ENCODE data around the gene INSR. TPM values are rescaled to one million over a fixed set of nuclear protein-coding genes. Genes with fewer than 3 reads are reported as not detected.
A peak's percentile ranks its signal among the peaks of the same experiment; 100 is the strongest.
"Not testable (repeated sequence)": the region's sequence is repeated elsewhere in the genome, so short reads cannot be mapped to it uniquely, and the experiment has no call there.

Gene INSR
- total RNA-seq, 2 experiments from 2014 or later, result 3.7 to 3.9 TPM

- intact Hi-C loops (cut with micrococcal nuclease), result no loop called here
These were observed 134.9 kb downstream of the INSR start for GRCh38 chr19:7159105-7159933.

DNA sequence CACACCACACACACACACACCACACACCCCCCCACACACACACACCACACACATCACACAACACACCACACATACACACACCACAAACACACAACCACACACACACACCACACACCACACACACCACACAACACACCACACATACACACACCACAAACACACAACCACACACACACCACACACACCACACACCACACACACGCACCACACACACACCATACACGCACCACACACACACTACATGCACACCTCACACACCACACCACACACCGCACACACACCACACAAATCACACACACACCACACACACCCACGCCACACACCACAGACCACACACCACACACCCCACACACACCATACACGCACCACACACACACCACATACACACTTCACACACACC, 141.2 kb downstream of the INSR start:
- CTCF ChIA-PET, result interaction anchor here (0.7 to 1.9 kb wide), 2 partner anchors 188 to 197 kb away, joined by 5 to 6 read pairs; no protein-coding TSS in a partner anchor
- H3K9me3 Mint-ChIP-seq, result no peaks in the 10 kb centered on the region
- no peaks in the 10 kb centered on the region for H3K36me3 Mint-ChIP-seq (ENCODE audit: low read depth)
- intact Hi-C loops (cut with micrococcal nuclease), result no loop called here
- H3K27ac Mint-ChIP-seq, result no peak overlapping the region
- DNase-seq, result no peak
- H3K27me3 Mint-ChIP-seq (ENCODE audit: low read depth), result no peaks in the 10 kb centered on the region
- H3K4me3 Mint-ChIP-seq, result no peak overlapping the region
- no peaks in the 10 kb centered on the region for H3K4me1 Mint-ChIP-seq (ENCODE audit: low read depth)

More at GRCh38 chr19:7159105-7159933, 134.9 kb downstream of the INSR start:
- CTCF ChIA-PET, result interaction anchor here (0.6 to 0.9 kb wide), 2 partner anchors 10 to 38 kb away, joined by 3 to 4 read pairs; no protein-coding TSS in a partner anchor
- Mint-ChIP-seq H3K27ac (no peak overlapping the region), H3K4me3 (no peak overlapping the region), H3K9me3 (no peaks in the 10 kb centered on the region), H3K27me3 (ENCODE audit: low read depth) (no peaks in the 10 kb centered on the region), H3K36me3 (ENCODE audit: low read depth) (no peaks in the 10 kb centered on the region), H3K4me1 (ENCODE audit: low read depth) (no peaks in the 10 kb centered on the region)
- DNase-seq, result no peak

- DNase-seq, result no peak
- H3K9me3 Mint-ChIP-seq, result no peaks in the 10 kb centered on the region
- intact Hi-C loops (cut with micrococcal nuclease), result no loop called here
- CTCF ChIA-PET, result interaction anchor here (0.6 to 1.9 kb wide), 2 partner anchors 119 to 188 kb away, joined by 3 to 6 read pairs; no protein-coding TSS in a partner anchor
- no peaks in the 10 kb centered on the region for H3K27me3 Mint-ChIP-seq (ENCODE audit: low read depth)
- no peaks in the 10 kb centered on the region for H3K36me3 Mint-ChIP-seq (ENCODE audit: low read depth)
- H3K27ac Mint-ChIP-seq, result peak overlapping the region; percentile 9
- H3K4me3 Mint-ChIP-seq, result no peak overlapping the region
- H3K4me1 Mint-ChIP-seq (ENCODE audit: low read depth), result no peaks in the 10 kb centered on the region
These were observed 141.6 kb downstream of the INSR start for GRCh38 chr19:7152568-7152967.

DNA sequence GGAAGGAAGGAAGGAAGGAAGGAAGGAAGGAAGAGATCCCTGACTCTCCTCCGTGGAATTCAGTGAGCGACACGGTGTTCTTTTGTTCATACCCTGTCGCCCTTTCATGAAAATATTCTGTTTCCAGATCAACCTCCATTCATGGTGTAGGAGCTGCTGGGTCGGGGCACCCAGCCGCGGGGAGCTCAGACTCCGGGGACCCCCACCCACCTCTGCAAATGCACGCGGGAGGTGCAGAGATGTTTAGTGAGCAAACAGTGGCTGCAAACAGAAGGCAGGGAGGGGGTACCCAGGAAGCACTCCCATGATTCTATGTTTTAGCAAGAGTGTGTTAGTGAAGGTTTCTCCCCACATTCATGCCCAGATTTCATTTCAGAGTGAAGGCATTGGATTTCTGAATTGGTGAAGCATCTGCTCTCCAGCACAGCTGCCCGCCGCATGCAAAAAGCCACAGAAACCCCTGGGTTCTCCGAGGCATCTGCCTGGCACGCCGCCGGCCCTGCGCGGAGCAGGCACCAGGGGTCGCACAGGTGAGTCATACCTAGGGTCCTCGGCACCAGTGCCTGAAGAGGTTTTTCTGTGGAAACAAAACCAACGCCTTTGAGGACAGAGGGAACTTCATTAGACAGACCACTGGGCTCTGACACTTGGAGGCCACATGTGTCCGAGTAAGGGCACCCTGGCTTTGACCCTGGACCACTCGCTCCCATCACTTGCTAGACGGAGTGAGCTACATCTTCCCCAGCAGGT, 144.1 kb downstream of the INSR start:
- H3K9me3 Mint-ChIP-seq, result peaks cover 5% of the 10 kb centered on the region

DNA sequence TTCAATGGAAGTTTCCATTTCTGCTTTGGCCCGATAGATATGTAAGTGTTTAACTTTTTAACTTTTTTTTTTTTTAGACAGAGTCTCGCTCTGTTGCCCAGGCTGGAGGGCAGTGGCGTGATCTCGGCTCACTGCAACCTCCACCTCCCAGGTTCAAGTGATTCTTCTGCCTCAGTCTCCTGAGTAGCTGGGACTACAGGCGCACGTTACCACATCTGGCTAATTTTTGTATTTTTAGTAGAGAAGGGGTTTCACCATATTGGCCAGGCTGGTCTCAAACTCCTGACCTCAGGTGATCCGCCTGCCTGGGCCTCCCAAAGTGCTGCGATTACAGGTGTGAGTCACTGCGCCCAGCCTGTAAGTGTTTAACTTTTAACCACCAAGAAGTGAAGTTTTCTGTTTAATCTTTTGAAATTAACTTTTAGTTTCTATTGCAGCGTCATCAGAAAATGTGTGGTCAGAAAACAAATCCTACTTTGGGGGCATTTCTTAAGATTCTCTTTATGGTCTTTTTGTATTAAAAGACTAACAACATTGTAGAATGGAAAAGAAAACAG, 147.0 kb downstream of the INSR start:
- not testable (repeated sequence) for H3K4me1 Mint-ChIP-seq (ENCODE audit: low read depth); H3K9me3 Mint-ChIP-seq; H3K36me3 Mint-ChIP-seq (ENCODE audit: low read depth); DNase-seq; H3K27me3 Mint-ChIP-seq (ENCODE audit: low read depth); H3K27ac Mint-ChIP-seq; H3K4me3 Mint-ChIP-seq
- CTCF ChIA-PET, result interaction anchor here (0.6 to 1.7 kb wide), 3 partner anchors 7 to 452 kb away, joined by 5 to 7 read pairs (median 5); no protein-coding TSS in a partner anchor
- intact Hi-C loops (cut with micrococcal nuclease), result loop anchor here (5.0 kb wide), 1 partner anchor 45 kb away; no protein-coding TSS in a partner anchor

More for the DNA sequence above, 144.1 kb downstream of the INSR start:
- no peak overlapping the region for H3K4me3 Mint-ChIP-seq
- CTCF ChIA-PET, result interaction anchor here (1.0 to 2.2 kb wide), 5 partner anchors 9 to 195 kb away, joined by 3 to 17 read pairs (median 4); no protein-coding TSS in a partner anchor
- no peaks in the 10 kb centered on the region for H3K4me1 Mint-ChIP-seq (ENCODE audit: low read depth)
- DNase-seq, result no peak
- H3K27me3 Mint-ChIP-seq (ENCODE audit: low read depth), result no peaks in the 10 kb centered on the region
- intact Hi-C loops (cut with micrococcal nuclease), result loop anchor here (1.0 to 5.0 kb wide), 3 partner anchors 48 to 191 kb away; no protein-coding TSS in a partner anchor
- no peaks in the 10 kb centered on the region for H3K36me3 Mint-ChIP-seq (ENCODE audit: low read depth)
- no peak overlapping the region for H3K27ac Mint-ChIP-seq

GRCh38 chr19:7146086-7146485, 148.1 kb downstream of the INSR start:
- H3K27me3 Mint-ChIP-seq (ENCODE audit: low read depth); H3K4me1 Mint-ChIP-seq (ENCODE audit: low read depth); H3K9me3 Mint-ChIP-seq; DNase-seq; H3K27ac Mint-ChIP-seq; H3K36me3 Mint-ChIP-seq (ENCODE audit: low read depth); H3K4me3 Mint-ChIP-seq: not testable (repeated sequence)
- intact Hi-C loops (cut with micrococcal nuclease), result loop anchor here (5.0 kb wide), 1 partner anchor 44 kb away; no protein-coding TSS in a partner anchor
- CTCF ChIA-PET, result interaction anchor here (0.7 to 1.3 kb wide), 2 partner anchors 181 to 422 kb away, joined by 4 to 5 read pairs; no protein-coding TSS in a partner anchor

GRCh38 chr19:7145494-7145893, 148.7 kb downstream of the INSR start:
- CTCF ChIA-PET, result interaction anchor here (1.3 kb wide), 1 partner anchor 181 kb away, joined by 5 read pairs; no protein-coding TSS in a partner anchor
- Mint-ChIP-seq H3K27ac (no peak overlapping the region), H3K4me1 (ENCODE audit: low read depth) (no peaks in the 10 kb centered on the region), H3K27me3 (ENCODE audit: low read depth) (no peaks in the 10 kb centered on the region), H3K4me3 (no peak overlapping the region), H3K9me3 (peaks cover 5% of the 10 kb centered on the region), H3K36me3 (ENCODE audit: low read depth) (no peaks in the 10 kb centered on the region)
- DNase-seq, result no peak
- intact Hi-C loops (cut with micrococcal nuclease), result loop anchor here (5.0 kb wide), 1 partner anchor 43 kb away; no protein-coding TSS in a partner anchor

- no peaks in the 10 kb centered on the region for H3K36me3 Mint-ChIP-seq (ENCODE audit: low read depth)
- H3K4me3 Mint-ChIP-seq, result no peak overlapping the region
- no peaks in the 10 kb centered on the region for H3K27me3 Mint-ChIP-seq (ENCODE audit: low read depth)
- no peaks in the 10 kb centered on the region for H3K4me1 Mint-ChIP-seq (ENCODE audit: low read depth)
- peaks cover 8% of the 10 kb centered on the region for H3K9me3 Mint-ChIP-seq
- no peak overlapping the region for H3K27ac Mint-ChIP-seq
- DNase-seq, result no peak
- intact Hi-C loops (cut with micrococcal nuclease), result no loop called here
- CTCF ChIA-PET, result interaction anchor here (0.6 kb wide), 2 partner anchors 14 to 199 kb away, joined by 3 read pairs; no protein-coding TSS in a partner anchor
These were observed 151.4 kb downstream of the INSR start for GRCh38 chr19:7142771-7143170.

DNA sequence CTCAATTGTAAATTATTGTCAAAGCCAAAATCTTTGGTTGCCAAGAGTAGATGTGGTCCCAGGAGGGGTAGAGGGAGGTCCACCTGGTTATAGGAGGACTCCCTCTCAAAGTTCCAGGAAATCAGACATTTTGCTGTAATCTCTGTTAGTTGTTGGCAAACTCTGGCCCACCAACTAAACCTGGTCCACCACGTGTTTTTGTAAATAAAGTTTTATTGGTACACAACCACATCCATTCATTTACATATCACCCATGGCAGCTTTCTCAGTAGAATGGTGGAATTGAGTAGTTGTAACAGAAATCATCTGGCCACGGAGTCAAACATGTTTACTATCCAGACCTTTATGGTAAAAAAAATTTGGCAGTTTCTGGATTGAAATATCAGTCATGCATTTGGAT, 154.1 kb downstream of the INSR start:
- Mint-ChIP-seq H3K4me3 (no peak overlapping the region), H3K27ac (no peak overlapping the region), H3K4me1 (ENCODE audit: low read depth) (no peaks in the 10 kb centered on the region), H3K9me3 (peaks cover 3% of the 10 kb centered on the region), H3K36me3 (ENCODE audit: low read depth) (no peaks in the 10 kb centered on the region), H3K27me3 (ENCODE audit: low read depth) (no peaks in the 10 kb centered on the region)
- CTCF ChIA-PET, result interaction anchor here (1.8 kb wide), 1 partner anchor 8 kb away, joined by 7 read pairs; no protein-coding TSS in a partner anchor
- DNase-seq, result no peak
- intact Hi-C loops (cut with micrococcal nuclease), result no loop called here

DNA sequence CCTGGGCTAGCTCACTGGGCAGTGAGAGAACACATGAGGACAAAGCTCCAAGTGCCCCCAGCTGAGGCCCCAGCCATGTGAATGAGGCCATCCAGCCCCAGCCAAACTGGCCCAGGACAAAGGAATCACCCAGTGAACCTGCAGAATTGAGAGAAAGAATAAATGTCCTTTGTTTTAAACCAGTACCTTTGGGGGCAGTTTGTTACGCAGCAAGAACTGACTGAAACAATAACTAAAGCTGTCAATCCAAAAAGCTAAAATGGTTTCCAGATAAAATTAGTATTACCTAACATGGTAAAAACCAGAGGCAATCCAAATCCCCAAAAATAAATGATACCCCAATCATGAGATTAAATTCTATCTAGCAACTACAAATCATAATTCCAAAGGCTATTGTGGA, 155.1 kb downstream of the INSR start:
- intact Hi-C loops (cut with micrococcal nuclease), result no loop called here
- no peaks in the 10 kb centered on the region for H3K4me1 Mint-ChIP-seq (ENCODE audit: low read depth)
- no peaks in the 10 kb centered on the region for H3K27me3 Mint-ChIP-seq (ENCODE audit: low read depth)
- no peak overlapping the region for H3K27ac Mint-ChIP-seq
- H3K9me3 Mint-ChIP-seq, result peaks cover 3% of the 10 kb centered on the region
- DNase-seq, result no peak
- no peaks in the 10 kb centered on the region for H3K36me3 Mint-ChIP-seq (ENCODE audit: low read depth)
- H3K4me3 Mint-ChIP-seq, result no peak overlapping the region
- CTCF ChIA-PET, result interaction anchor here (1.2 to 1.8 kb wide), 2 partner anchors 9 to 13 kb away, joined by 3 to 7 read pairs; no protein-coding TSS in a partner anchor

DNA sequence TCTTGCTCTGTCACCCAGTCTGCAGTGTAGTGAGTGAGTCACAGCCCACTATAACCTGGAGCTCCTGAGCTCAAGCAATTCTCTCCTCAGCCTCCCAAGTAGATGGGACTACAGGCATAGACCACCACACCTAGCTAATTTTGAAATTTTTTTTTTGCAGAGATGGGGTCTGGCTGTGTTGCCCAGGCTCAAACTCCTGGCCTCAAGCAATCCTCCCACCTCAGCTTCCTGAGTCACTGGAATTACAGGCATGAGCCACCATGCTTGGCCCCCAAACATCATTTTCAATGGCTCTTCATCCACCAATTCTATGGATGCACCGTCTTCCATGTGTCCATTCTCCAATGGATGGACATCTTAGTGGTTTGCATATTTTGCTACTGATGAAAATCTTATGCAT, 155.8 kb downstream of the INSR start:
- Mint-ChIP-seq H3K9me3 (peaks cover 3% of the 10 kb centered on the region), H3K27me3 (ENCODE audit: low read depth) (no peaks in the 10 kb centered on the region), H3K27ac (no peak overlapping the region), H3K4me3 (no peak overlapping the region), H3K36me3 (ENCODE audit: low read depth) (no peaks in the 10 kb centered on the region), H3K4me1 (ENCODE audit: low read depth) (no peaks in the 10 kb centered on the region)
- intact Hi-C loops (cut with micrococcal nuclease), result no loop called here
- no peak for DNase-seq
- CTCF ChIA-PET, result interaction anchor here (0.7 to 1.2 kb wide), 3 partner anchors 9 to 14 kb away, joined by 3 to 5 read pairs (median 3); no protein-coding TSS in a partner anchor

GRCh38 chr19:7137120-7137519, 157.1 kb downstream of the INSR start:
- Mint-ChIP-seq H3K36me3 (ENCODE audit: low read depth) (no peaks in the 10 kb centered on the region), H3K4me3 (no peak overlapping the region), H3K4me1 (ENCODE audit: low read depth) (no peaks in the 10 kb centered on the region), H3K27me3 (ENCODE audit: low read depth) (no peaks in the 10 kb centered on the region), H3K9me3 (peaks cover 3% of the 10 kb centered on the region), H3K27ac (no peak overlapping the region)
- intact Hi-C loops (cut with micrococcal nuclease), result no loop called here
- DNase-seq, result no peak
- CTCF ChIA-PET, result no interaction called here
